ENCODE data around the gene NPIPA3. TPM values are rescaled to one million over a fixed set of nuclear protein-coding genes. Genes with fewer than 3 reads are reported as not detected.
"Not testable (repeated sequence)": the region's sequence is repeated elsewhere in the genome, so short reads cannot be mapped to it uniquely, and the experiment has no call there.

NPIPA3 gene
- total RNA-seq: 10 to 100 TPM in 1 of 4 donors, 1 to 10 TPM in 1, not detected in 2; 6.0 to 11.5 TPM

DNA sequence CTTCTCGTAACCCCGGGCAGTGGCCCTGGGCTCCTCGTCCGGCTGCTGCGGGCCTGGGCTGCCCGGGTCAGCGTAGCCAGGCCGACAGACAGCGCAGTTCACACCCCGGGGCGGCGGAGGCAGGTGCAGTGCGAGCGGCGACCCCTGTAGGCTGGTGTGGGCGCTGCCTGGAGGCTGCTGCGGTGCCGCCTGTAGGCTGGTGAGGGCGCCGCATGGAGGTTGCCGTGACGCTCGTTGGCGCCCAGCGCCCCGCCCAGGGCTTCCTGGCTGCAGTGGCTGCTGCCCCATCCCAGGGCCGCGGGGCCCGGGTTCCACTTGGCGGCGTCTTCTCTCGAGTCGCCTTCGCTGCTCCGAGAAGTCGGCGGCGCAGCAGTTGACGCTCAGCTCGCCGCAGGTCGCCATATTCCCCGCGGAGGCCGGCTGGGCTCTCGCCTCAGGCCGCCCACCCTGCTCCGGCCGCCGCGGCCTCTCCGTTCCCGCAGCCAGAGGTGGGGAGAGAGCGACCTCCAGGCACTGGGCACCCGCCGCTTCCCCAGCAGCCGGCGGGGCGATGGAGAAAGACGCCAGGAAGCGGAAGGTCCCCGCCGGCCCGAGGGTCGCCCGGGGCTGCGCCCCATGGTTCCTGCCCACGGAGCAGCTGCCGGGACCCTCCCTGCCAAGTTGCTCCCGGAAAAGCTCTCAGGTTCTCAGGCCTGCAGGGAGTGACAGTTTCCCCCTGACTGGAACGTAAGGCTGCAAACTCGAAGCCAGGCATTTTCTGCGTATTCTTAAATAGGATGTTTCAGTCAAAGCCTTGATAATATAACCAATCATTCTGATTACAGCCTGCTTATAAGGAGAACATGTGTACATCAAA, at the start of gene NPIPA3:
Gene NPIPA3 (plus strand): TSS at position 256 of the 856 bp plus-strand sequence. CDS start 5,533 bp downstream, outside the sequence.
- H3K27ac ChIP-seq; H3K9me3 ChIP-seq; DNase-seq; H3K27me3 ChIP-seq; H3K4me3 ChIP-seq; H3K36me3 ChIP-seq; intact Hi-C loops (cut with DNase I; ENCODE audit: low total_unique reads); H3K4me1 ChIP-seq: not testable (repeated sequence)

- Histone ChIP-seq H3K9me3 (no peaks in the 10 kb centered on the region), H3K27me3 (no peaks in the 10 kb centered on the region), H3K4me3 (no peak overlapping the region), H3K27ac (no peak overlapping the region), H3K36me3 (no peaks in the 10 kb centered on the region), H3K4me1 (no peaks in the 10 kb centered on the region)
- TF ChIP-seq CTCF (IDR thresholded peaks at IDR 0.05): no peak
- TF ChIP-seq POLR2A (IDR thresholded peaks at IDR 0.05): no peak
- intact Hi-C loops (cut with DNase I; ENCODE audit: low total_unique reads): no loop called here
- DNase-seq: no peak
Measured at GRCh38 chr16:14658063-14658462, 45.1 kb upstream of the NPIPA3 start.

DNA sequence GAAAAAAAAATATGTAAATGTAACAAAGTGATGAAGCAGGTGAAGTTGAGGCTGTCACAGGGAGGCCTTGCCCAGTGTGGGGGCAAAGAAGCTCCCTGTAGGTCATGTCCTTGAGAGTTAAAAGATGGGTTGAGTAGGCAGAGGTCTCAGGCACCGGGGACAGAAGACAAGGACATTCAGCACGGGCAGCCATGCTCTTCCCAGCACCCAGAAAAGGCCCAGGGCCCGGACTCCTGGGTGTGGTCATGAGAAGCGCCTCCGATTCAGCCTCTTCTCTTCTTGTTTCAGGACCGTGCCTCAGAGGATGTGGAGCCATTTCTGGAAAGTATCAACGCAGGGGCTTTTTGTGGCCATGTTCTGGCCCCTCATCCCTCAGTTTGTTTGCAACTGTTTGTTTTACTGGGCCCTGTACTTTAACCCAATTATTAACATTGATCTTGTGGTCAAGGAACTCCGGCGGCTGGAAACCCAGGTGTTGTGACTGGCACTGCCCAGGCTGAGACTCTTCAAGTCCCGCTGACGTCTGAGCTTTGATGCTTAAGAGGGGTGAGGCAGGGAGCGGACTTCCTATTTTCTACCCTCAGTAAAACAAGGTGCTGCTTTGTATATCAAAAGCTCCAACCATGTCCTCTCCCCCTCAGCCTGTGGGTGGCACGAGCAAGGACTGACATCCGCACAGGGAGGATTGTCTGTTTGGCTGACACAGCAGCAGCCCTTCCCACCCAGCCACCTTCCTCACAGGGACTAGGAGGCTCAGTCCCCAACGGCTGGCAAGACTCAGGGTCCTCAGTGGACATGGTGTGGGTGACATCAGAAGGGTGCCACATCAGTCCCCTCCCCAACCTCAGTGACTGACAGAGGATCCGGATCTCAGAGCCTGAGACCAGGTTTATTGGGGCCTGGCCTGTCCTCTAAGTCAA, 35.6 kb upstream of the NPIPA3 start:
- Histone ChIP-seq H3K4me3 (no peak overlapping the region), H3K36me3 (no peaks in the 10 kb centered on the region), H3K27me3 (no peaks in the 10 kb centered on the region), H3K4me1 (no peaks in the 10 kb centered on the region), H3K27ac (no peak overlapping the region), H3K9me3 (no peaks in the 10 kb centered on the region)
- no peak for DNase-seq
- TF ChIP-seq POLR2A (IDR thresholded peaks at IDR 0.05) (no peak), CTCF (IDR thresholded peaks at IDR 0.05) (no peak)
- intact Hi-C loops (cut with DNase I; ENCODE audit: low total_unique reads): no loop called here

GRCh38 chr16:14668556-14669223, 34.5 kb upstream of the NPIPA3 start:
- intact Hi-C loops (cut with DNase I; ENCODE audit: low total_unique reads): no loop called here
- no peak for TF ChIP-seq CTCF (IDR thresholded peaks at IDR 0.05)
- TF ChIP-seq POLR2A (IDR thresholded peaks at IDR 0.05): no peak
- Histone ChIP-seq H3K36me3 (no peaks in the 10 kb centered on the region), H3K4me1 (no peaks in the 10 kb centered on the region), H3K27ac (no peak overlapping the region), H3K4me3 (no peak overlapping the region), H3K27me3 (no peaks in the 10 kb centered on the region), H3K9me3 (no peaks in the 10 kb centered on the region)
- DNase-seq: no peak

- Histone ChIP-seq H3K27me3 (no peaks in the 10 kb centered on the region), H3K36me3 (no peaks in the 10 kb centered on the region), H3K4me3 (no peak overlapping the region), H3K27ac (no peak overlapping the region), H3K9me3 (no peaks in the 10 kb centered on the region), H3K4me1 (no peaks in the 10 kb centered on the region)
- DNase-seq: peak in 1 of 2 donors; percentile 21
- intact Hi-C loops (cut with DNase I; ENCODE audit: low total_unique reads): no loop called here
- TF ChIP-seq CTCF (IDR thresholded peaks at IDR 0.05) (no peak), POLR2A (IDR thresholded peaks at IDR 0.05) (no peak)
Measured at GRCh38 chr16:14669776-14670175, 33.4 kb upstream of the NPIPA3 start.
